Tibial nerve (tissue), 4 donors: Measurements from ENCODE around the gene PYGO2. TPM values are rescaled to one million over a fixed set of nuclear protein-coding genes. Genes with fewer than 3 reads are reported as not detected.

Experiments
- DNase-seq, 2 donors: peaks; one replicate each; pipeline ENCODE4 v3.0.0-alpha.2; 2019; ENCODE audit warnings: low spot score in 2 of 2
- H3K27ac ChIP-seq, 4 donors: fragments of 200-600 bp; sonication (generic) in 3 of 4; one replicate each; pipeline ENCODE4 v1.5.1; 2017 to 2019; ENCODE audit warnings: mild to moderate bottlenecking in 1 of 4
- H3K27me3 ChIP-seq, 2 donors: fragments of 200-600 bp; sonication (generic) in 1 of 2; one replicate each; pipeline versions ENCODE4 v1.5.1 to v1.6.0; 2017 to 2019
- H3K36me3 ChIP-seq, 3 donors: fragments of 200-600 bp; sonication (generic); one replicate each; pipeline ENCODE4 v1.5.1; 2018 to 2019
- H3K4me1 ChIP-seq, 4 donors: fragments of 200-600 bp; sonication (generic) in 3 of 4; one replicate each; pipeline ENCODE4 v1.5.1; 2017 to 2019
- H3K4me3 ChIP-seq, 4 donors: fragments of 200-600 bp; sonication (generic) in 3 of 4; one replicate each; pipeline ENCODE4 v1.5.1; 2017 to 2019; ENCODE audit warnings: mild to moderate bottlenecking in 1 of 4, moderate library complexity in 1 of 4
- H3K9me3 ChIP-seq, 4 donors: fragments of 200-600 bp; sonication (generic) in 3 of 4; one replicate each; pipeline ENCODE4 v1.5.1; 2017 to 2019
- CTCF ChIP-seq, 5 experiments: fragments of 200-600 bp in 3 of 5; fragments of 450-650 bp in 2 of 5; sonication (generic) in 3 of 5; IDR thresholded peaks; one replicate each; pipeline ENCODE4 v1.5.1; 2016 to 2019; ENCODE audit warnings: antibody characterized with exemption in 5 of 5, mild to moderate bottlenecking in 3 of 5, moderate library complexity in 2 of 5
- EP300 ChIP-seq, 2 donors: sonication (generic); formaldehyde crosslinking; IDR thresholded peaks; one replicate each; pipeline ENCODE4 v1.6.1; 2017; ENCODE audit warnings: antibody characterized with exemption in 2 of 2, mild to moderate bottlenecking in 1 of 2
- POLR2A ChIP-seq, 2 donors: fragments of 450-650 bp; IDR thresholded peaks; one replicate each; pipeline ENCODE4 v1.6.1; 2017; ENCODE audit warnings: antibody characterized with exemption in 2 of 2, mild to moderate bottlenecking in 2 of 2, moderate library complexity in 2 of 2
- WGBS, 2 donors: methylation state at CpG; one replicate each; pipeline ENCODE4 v1.1.5; 2018; 5-methylcytosine and 5-hydroxymethylcytosine counted together
- total RNA-seq, 4 donors: library from RNA; depleted of rRNA; stranded (reverse); fragments of >200 nt; gene quantifications; one replicate each; pipeline ENCODE4 v1.1.0, GENCODE V29; 2016

PYGO2 gene
- total RNA-seq, 4 donors from 2014 or later: 18.6 to 24.3 (median 23.5) TPM

GRCh38 chr1:154975409-154976059 lies 14.0 kb upstream of the PYGO2 start:
- H3K27ac ChIP-seq: peak overlapping the region; percentile 84 to 100 (median 98)
- H3K4me1 ChIP-seq: peaks cover 0 to 45% (median 31%) of the 10 kb centered on the region in 4 donors
- H3K27me3 ChIP-seq: no peaks in the 10 kb centered on the region
- H3K4me3 ChIP-seq: peak overlapping the region; percentile 45 to 80 (median 70)
- H3K9me3 ChIP-seq: no peaks in the 10 kb centered on the region
- TF ChIP-seq EP300 (IDR thresholded peaks at IDR 0.05) (no peak), CTCF (IDR thresholded peaks at IDR 0.05) (no peak), POLR2A (IDR thresholded peaks at IDR 0.05) (no peak)
- DNase-seq: peak; percentile 37 to 58
- WGBS, 2 donors: 1% methylated on average over 24 of the region's 24 CpGs
- H3K36me3 ChIP-seq: peaks cover 0 to 5% (median 0%) of the 10 kb centered on the region in 3 donors

GRCh38 chr1:154974808-154975408 lies 13.3 kb upstream of the PYGO2 start:
- 0% methylated on average over 30 of the region's 30 CpGs for WGBS, 2 donors
- H3K4me3 ChIP-seq: peak overlapping the region; percentile 45 to 80 (median 70)
- peak overlapping the region; percentile 84 to 100 (median 98) for H3K27ac ChIP-seq
- DNase-seq: peak; percentile 85 to 89
- no peaks in the 10 kb centered on the region for H3K9me3 ChIP-seq
- peaks cover 0 to 5% (median 0%) of the 10 kb centered on the region in 3 donors for H3K36me3 ChIP-seq
- H3K27me3 ChIP-seq: no peaks in the 10 kb centered on the region
- TF ChIP-seq EP300 (IDR thresholded peaks at IDR 0.05) (peak in 1 of 2 donors; percentile 87), CTCF (IDR thresholded peaks at IDR 0.05) (peak in 1 of 5 experiments; percentile 33), POLR2A (IDR thresholded peaks at IDR 0.05) (peak; percentile 35 to 86)
- peaks cover 0 to 51% (median 37%) of the 10 kb centered on the region in 4 donors for H3K4me1 ChIP-seq

GRCh38 chr1:154974102-154974807 lies 12.7 kb upstream of the PYGO2 start, which contains the start of gene CKS1B:
TSS of gene CKS1B (plus strand) at chr1:154974681. CDS start at chr1:154974746, 65 bp downstream.
- Histone ChIP-seq H3K36me3 (peaks cover 0 to 7% (median 0%) of the 10 kb centered on the region in 3 donors), H3K27me3 (no peaks in the 10 kb centered on the region), H3K4me3 (peak within 1 kb of the TSS; percentile 60 to 80 (median 70)), H3K27ac (peak within 1 kb of the TSS; percentile 96 to 100 (median 99)), H3K9me3 (no peaks in the 10 kb centered on the region), H3K4me1 (peaks cover 0 to 58% (median 43%) of the 10 kb centered on the region in 4 donors)
- 1% methylated on average over 47 of the region's 47 CpGs for WGBS, 2 donors
- peak in 1 of 5 experiments; percentile 26 for TF ChIP-seq CTCF (IDR thresholded peaks at IDR 0.05)
- peak; percentile 31 to 92 for TF ChIP-seq EP300 (IDR thresholded peaks at IDR 0.05)
- TF ChIP-seq POLR2A (IDR thresholded peaks at IDR 0.05): peak in 1 of 2 donors; percentile 79
- DNase-seq: peak; percentile 97 to 99

GRCh38 chr1:154973344-154974101 lies 11.9 kb upstream of the PYGO2 start:
- TF ChIP-seq EP300 (IDR thresholded peaks at IDR 0.05) (peak; percentile 46 to 62), CTCF (IDR thresholded peaks at IDR 0.05) (peak in 1 of 5 experiments; percentile 28), POLR2A (IDR thresholded peaks at IDR 0.05) (peak in 1 of 2 donors; percentile 34)
- peaks cover 0 to 65% (median 46%) of the 10 kb centered on the region in 4 donors for H3K4me1 ChIP-seq
- H3K27me3 ChIP-seq: no peaks in the 10 kb centered on the region
- peak overlapping the region; percentile 96 to 100 (median 99) for H3K27ac ChIP-seq
- H3K36me3 ChIP-seq: peaks cover 0 to 14% (median 0%) of the 10 kb centered on the region in 3 donors
- peak; percentile 97 to 98 for DNase-seq
- 6% methylated on average over 37 of the region's 37 CpGs for WGBS, 2 donors
- H3K9me3 ChIP-seq: no peaks in the 10 kb centered on the region
- peak overlapping the region; percentile 60 to 80 (median 70) for H3K4me3 ChIP-seq
